Measurements from ENCODE around the gene ALG10B. TPM values are rescaled to one million over a fixed set of nuclear protein-coding genes. Genes with fewer than 3 reads are reported as not detected.
"Not testable (repeated sequence)": the region's sequence is repeated elsewhere in the genome, so short reads cannot be mapped to it uniquely, and the experiment has no call there.

The ALG10B gene, protein sequence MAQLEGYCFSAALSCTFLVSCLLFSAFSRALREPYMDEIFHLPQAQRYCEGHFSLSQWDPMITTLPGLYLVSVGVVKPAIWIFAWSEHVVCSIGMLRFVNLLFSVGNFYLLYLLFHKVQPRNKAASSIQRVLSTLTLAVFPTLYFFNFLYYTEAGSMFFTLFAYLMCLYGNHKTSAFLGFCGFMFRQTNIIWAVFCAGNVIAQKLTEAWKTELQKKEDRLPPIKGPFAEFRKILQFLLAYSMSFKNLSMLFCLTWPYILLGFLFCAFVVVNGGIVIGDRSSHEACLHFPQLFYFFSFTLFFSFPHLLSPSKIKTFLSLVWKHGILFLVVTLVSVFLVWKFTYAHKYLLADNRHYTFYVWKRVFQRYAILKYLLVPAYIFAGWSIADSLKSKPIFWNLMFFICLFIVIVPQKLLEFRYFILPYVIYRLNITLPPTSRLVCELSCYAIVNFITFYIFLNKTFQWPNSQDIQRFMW
- 5.2 and 5.4 TPM in 2 replicates for total RNA-seq

DNA sequence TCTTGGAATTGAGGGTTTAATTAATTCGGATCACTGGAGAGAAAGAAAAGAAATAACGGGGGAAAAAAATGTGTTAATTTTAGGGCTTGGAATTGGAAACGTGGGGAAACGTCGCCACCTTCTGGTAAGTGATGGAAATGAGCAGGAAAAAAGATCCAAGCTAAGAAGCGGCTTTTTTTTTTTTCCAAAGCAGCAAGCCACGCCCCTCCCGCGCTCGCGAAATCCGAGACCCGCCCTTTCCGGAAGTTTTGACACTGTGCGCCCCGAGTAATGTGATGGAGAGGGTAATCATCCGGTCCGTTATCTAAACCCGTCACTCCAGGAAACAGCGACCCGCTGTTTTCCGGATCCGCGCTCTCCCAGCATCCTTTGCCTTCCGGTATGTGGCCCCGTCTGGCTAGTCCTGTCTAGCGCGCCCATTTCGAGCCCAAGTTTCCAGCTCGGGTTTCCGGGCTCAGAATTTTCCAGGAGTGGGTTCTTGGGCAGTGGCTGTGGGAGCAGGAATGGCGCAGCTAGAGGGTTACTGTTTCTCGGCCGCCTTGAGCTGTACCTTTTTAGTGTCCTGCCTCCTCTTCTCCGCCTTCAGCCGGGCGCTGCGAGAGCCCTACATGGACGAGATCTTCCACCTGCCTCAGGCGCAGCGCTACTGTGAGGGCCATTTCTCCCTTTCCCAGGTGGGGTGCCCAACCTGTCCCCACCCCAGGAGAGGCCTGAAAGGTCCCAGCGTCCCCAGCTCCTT lies at the start of gene ALG10B:
Gene ALG10B, plus strand, starts transcription at position 384 of the 739 bp plus-strand sequence. Its CDS starts 120 bp downstream, at position 504.
- DNase-seq (ENCODE audit: low read depth), result peak; percentile 87

DNA sequence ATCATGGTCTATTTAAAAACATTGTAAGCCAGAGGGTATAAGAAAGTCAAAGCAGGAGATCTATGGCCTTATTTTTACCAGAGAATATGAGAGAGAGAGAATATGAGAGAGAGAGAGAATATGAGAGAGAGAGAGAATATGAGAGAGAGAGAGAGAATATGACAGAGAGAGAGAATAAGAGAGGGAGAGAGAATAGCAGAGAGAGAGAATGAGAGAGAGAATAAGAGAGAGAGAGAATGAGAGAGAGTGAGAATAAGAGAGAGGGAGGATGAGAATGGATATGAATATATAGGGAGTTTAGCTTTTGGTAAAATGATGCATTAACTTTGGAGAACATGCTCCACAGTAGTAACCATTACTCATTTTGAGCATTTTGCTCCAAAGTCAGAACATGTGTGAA lies 48.0 kb upstream of the ALG10B start:
- DNase-seq (ENCODE audit: low read depth), result no peak

DNA sequence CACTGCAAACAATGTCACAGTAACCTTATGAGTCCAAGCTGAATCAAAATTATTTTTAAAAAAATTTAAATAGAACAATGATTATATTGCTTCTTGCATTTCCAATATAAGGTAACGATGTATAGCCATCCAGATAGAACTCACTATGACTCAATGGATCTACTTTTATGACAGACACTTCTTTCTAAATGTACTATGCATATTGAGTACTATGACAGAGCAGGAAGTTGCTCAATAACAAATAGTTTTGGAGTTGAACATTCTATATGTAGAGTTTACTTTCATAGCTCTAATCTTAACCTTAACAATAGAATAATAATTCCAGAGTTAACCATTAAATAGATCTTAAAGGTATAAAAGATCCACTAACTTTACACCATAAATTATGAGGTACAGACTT lies 46.7 kb upstream of the ALG10B start:
- DNase-seq (ENCODE audit: low read depth), result peak; percentile 42

DNA sequence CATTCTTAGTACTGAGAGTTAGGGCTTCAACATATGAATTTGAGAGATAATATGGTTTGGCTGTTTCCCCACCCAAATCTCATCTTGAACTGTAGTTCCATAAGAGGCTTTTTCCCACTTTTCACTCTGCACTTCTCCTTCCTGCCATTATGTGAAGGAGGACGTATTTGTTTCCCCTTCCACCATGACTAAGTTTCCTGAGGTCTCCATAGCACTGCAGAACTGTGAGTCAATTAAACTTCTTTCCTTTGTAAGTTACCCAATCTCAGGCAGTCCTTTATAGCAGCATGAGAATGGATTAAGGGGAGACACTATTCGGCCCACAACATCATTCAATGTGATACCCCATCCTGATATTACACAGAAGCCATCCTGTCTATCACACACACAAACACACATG lies 36.8 kb upstream of the ALG10B start:
- DNase-seq (ENCODE audit: low read depth), result peak; percentile 40

DNA sequence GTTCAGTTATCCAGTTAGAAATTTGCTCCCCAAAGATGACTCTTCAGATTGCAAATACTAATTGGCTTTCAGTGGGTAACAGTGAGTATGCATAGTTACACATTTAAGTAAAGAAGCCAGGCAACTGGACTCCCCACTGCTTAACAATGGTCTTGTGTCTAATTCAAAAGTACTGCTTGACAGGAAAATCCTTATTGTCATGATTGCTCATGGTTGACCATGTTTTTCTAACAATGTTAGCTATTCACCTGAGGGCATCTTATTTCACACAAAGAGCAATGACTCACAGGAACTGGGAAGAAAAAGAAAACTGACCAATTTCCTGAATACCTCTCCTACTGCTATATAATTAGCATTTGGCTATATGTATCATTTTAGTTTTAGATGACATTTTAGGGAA lies 33.7 kb upstream of the ALG10B start:
- peak; percentile 99 for DNase-seq (ENCODE audit: low read depth)

DNA sequence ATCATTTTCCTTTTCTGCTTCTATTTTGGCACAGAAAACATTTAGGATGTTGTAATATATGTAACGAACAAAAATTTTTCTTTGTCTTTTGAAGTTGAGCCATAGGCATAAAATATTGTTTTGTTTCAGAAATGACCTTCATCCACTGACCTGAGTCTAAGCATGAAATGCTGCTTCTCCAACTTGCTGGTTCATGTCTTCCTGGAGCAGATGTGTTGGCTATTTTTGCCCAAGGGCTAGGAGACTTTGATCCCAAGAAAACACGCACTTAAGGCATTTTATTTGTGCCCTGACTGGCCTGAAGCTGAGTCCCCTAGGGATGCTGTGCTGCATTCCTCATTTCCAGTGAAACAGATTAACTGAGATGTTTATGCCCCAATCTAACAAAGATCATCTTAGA lies 27.2 kb upstream of the ALG10B start:
- no peak for DNase-seq (ENCODE audit: low read depth)

DNA sequence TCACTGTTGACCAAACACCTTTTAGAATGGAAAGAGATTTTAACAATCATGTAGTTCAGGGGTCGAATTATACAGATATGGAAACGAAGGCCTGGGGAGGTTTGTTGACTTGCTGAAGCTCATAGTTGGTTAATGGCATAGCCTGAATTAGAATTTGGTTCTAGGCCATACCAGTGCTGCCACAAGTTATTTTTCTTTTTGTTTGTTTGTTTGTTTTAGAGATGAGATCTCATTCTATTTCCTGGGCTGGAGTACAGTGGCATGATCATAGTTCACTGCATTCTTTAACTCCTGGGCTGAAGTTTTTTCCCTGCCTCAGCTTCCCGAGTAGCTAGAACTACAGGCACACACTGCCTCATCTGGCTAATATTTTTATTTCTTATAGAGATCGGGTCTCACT lies 25.4 kb upstream of the ALG10B start:
- no peak for DNase-seq (ENCODE audit: low read depth)

DNA sequence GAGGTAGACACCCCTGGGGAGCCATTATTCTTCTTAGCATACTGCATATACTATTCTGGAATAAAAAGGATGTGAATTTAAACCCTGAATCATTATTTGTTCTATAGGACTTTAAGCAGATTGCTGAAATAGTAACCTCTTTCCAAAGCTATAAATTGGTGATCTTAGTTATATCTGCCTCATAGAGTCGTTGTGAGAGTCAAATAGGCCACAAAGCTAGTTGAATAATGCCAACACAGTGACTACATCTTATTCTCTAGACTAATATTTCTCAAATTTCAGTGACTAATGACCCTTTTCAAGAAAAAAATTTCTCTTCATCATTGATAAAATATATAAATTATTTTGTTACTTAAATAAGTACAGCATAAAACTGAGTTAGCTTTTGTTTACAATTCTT lies 13.6 kb upstream of the ALG10B start:
- DNase-seq (ENCODE audit: low read depth), result not testable (repeated sequence)

DNA sequence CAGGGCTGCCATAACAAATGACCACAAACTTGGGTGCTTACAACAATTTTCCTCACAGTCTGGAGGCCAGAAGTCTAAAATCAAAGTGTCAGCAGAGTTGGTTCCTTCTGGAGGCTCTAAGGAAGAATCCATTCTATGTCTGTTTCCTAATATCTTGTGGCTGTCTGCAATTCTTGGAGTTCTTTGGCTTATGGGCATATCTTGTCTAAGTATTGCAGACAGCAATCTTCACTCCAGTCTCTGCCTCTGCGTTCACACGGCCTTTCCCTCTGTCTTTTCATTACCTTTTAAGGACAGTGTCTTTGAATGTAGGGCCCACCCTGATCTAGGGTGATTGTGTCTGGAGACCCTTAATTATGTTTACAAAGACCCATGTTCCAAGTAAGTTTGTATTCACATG lies 5.4 kb downstream of the ALG10B start:
- not testable (repeated sequence) for DNase-seq (ENCODE audit: low read depth)

DNA sequence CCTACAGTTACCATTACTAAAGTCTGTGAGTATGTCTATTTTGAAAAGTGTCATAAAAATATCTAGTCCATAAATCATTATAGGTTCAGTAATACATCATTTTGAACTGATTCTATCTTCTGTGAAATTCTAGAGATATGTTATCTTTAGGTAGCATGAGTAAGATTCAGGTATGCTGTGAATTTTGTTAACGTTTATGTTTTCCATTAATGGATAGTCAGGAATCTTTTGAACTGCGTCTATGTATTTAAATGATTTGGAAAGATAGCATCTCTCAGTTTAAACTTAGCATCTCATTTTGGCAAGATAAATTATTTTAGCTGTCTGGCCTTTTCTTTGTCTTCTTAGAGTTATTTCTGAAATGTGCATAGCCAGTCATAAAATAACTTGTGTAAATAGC lies 8.3 kb downstream of the ALG10B start:
- DNase-seq (ENCODE audit: low read depth), result no peak

DNA sequence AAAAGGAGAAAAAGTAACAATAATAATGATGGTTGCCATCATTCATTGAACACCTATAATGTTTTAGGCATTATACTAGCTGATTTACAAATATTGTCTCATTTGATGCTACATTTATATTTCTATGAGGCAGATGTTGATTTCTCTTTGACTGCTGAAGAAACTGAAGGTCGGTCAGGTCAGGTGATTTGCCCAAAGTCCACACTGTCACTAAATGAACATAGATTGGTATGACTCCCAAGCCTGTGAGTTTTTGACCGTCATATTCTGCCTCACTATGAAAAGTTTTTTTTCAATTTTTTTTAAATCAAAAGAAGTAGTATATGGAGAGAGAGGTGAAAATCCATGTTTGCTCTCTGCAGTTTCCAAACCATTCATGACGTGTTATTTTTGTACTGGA lies 10.8 kb downstream of the ALG10B start:
- DNase-seq (ENCODE audit: low read depth), result no peak

DNA sequence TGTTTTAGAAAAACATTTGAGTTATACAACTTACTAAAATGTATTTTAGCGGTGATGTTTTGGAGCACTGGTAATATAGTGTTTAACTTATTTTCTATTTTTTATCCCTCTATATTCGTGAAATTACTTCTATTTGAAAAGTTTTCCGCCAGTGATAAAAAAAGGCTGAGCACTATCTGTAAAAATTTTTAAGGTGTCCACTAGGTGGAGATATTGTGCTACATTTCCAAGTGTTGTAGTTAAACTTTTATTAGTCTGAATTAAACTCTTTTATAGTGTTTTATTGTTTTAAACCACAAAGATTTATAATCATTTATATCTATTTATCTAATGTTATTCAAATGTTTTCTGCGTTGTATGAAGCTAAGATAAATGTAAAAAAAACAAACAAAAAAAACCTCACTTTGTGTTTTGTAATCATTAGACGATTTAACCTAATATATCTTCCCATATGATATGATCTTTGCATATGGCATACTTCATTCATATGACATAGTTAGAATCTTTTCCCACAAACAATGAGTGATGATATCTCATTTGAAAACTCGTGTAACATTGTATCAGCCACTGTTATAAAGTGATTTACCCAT lies 11.8 kb downstream of the ALG10B start:
- peak; percentile 47 for DNase-seq (ENCODE audit: low read depth)

DNA sequence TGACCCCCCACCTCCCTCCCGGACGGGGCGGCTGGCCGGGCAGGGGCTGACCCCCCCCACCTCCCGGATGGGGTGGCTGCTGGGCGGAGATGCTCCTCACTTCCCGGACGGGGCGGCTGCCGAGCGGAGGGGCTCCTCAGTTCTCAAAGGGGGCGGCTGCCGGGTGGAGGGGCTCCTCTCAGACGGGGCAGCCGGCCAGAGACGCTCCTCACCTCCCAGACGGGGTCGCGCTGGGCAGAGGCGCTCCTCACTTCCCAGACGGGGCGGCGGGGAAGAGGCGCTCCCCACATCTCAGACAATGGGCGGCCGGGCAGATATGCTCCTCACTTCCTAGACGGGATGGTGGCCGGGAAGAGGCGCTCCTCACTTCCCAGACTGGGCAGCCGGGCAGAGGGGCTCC lies 13.8 kb downstream of the ALG10B start:
- DNase-seq (ENCODE audit: low read depth), result not testable (repeated sequence)

DNA sequence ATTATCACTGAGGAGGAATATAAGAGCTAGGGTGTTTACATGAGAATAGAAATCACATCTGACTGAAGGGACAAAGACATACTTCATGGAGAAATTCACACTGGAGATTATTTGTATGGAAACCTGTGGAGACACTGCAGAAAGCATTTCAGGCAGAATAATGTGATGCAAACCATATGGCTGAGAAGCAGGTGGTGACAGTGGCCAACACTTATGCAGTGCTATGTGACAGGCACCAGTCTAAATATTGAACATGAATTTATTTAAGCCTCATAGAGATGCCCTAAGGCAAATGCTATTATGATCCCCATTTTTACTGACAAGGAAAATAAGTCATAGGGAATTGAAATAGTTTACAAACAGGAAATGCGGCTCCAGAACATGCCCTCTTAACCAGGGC lies 16.2 kb downstream of the ALG10B start:
- no peak for DNase-seq (ENCODE audit: low read depth)

DNA sequence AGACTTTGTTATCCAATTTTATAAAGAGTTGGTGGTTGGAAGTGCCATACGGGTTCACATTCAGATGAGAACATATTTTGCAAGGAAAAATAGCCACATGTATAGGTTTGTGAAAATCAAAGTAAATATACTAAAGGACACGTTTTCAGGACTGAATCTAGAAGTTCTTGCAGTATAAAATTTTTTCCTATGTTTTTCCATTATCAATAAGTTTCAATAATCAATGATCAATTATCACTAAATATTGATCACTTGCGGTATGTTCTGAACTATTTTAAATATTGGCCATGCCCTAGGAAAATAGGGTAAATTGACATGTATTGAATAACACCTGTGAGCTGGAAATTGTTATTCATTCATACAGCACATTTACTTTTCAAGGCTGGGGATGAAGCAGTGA lies 25.9 kb downstream of the ALG10B start:
- DNase-seq (ENCODE audit: low read depth), result no peak

DNA sequence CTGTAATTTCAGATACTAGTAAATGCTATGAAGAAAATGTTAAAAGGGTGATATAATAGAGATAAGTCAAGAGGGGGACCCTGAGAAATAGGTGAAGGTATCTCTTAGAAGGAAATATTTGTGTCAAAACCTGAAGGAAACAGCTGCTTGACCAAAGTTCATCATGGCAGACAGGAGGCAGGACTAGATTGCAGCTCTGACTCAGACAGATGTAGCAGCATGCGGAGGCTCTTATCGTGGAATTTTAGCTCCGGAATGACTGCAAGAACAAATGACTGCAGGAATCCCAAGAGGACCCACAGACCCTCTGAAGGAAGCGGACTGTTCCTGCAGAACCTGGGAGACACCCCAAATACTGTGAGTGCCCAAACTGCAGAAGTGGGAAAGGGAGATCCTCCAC lies 26.7 kb downstream of the ALG10B start:
- not testable (repeated sequence) for DNase-seq (ENCODE audit: low read depth)

DNA sequence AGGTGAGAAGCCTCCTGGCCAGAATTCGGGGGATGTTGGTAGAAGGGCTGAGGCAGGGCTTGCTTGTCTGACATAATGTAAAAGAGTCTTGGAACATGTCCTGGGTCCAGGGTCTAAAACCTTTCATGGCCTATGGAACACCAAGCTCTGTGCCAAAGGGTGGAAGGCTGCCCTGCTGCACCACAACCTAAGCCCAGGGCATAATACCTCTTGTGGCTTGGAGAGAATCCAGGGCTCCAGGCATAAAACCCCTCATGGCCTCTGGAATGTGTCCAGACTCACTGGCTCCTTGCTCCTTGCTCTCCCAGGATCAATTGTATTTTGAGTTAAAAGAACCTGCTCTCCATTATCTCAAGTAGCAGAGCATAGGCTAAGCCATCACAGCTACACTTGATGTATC lies 27.3 kb downstream of the ALG10B start:
- peak; percentile 1 for DNase-seq (ENCODE audit: low read depth)

DNA sequence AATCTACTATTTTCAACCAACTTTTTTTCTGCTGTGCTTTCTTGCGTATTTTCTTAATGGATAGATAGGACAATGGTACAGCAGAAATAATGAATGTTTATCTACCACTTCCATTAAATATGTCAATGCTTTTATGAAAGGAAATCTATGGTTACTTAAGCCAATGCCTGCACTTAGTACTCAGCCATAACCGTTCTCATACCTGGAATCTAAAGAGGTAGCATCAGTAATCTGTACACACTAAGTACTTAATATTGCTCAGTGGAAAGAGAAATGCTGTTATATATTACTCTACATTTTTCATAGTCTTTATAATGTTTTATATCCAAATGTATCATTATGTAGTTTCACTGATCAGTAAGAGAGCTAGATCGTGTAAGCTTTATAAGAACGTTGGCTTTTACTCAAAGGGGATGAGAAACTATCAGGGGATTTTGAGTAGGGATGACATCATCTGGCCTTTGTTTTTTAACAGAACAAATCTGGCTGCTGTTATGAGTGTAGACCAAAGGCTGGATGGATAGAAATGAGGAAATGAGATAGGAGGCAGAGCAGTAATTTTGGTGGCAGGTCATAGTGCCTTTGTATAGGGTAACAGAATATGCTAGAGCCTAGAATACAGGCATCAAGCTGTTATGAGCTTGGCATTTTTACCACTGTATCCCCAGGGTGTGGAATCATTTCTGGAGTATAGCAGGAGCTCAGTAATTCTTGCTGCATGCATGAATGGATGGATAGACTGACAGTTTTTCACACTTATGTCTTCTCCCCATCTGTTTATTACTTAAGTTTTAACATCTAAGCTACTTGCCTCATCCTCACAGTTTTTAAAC lies 34.0 kb downstream of the ALG10B start:
- no peak for DNase-seq (ENCODE audit: low read depth)

DNA sequence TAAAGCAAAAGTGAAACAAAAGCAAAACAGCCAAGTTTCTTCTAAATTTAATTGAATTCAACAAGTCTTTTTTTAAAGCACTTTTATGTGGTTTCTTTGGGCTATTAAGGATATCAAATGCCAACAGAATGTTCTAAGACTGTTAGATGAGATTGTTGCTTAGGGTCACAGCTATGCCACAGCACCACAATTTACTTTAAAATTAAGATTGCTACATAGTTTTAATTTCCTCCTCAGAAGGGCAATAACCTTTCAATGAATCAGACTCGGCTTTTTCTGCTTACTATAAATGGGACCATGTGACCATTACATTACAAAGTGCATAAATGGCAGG lies 34.6 kb downstream of the ALG10B start:
- DNase-seq (ENCODE audit: low read depth), result peak; percentile 7

DNA sequence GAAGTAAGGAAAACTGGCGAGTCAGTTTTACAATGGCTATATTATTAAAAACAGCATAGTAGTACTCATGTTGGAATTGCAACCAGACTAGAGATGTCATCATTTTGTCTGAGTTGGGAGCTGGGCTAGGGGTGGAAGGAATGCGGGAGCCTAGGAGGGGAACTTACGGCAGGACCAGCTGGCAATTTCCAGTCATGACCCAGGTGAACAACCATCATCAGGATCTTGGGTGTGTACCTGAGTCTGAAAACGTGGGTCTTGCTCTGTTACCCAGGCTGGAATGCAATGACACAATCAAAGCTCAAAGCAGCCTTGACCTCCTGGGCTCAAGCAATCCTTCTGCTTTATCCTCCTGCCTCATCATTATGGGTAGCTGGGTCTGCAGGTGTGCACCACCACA lies 50.9 kb downstream of the ALG10B start:
- no peak for DNase-seq (ENCODE audit: low read depth)

DNA sequence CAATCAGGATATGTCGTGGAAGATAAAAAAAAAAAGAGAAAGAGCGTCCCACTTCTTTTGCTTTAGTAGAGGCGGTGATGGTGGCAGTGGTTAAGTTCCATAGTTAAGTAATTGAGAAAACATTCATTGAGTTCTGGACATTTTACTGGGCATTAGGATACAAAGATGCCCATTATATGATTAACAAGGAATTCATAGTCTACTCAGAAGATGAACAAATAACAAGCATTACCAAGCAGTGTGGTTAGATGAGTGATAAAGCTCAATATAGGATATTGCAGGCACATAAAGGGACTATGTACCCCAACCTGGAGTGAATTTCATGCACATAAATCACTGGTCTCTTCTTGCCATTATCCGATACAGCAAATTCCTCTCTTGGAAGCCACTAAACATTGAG lies 53.7 kb downstream of the ALG10B start:
- DNase-seq (ENCODE audit: low read depth), result no peak

DNA sequence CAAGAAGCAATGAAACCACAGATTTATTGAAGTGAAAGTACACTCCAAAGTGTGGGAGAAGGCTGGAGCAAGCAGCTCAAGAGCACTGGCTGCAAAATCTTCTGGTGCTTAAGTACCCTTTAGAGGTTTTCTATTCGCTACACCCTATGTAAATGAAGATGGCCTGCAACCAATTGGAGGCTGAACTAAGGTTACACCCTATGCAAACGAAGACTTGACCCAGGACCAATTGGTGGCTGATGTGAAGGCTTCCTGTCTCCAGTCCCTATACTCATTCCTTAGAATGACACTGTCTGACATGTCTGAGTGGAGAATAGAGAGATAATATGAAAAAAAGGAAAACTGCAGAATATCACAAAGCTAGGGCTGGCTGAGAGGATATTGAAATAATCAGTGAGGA lies 57.2 kb downstream of the ALG10B start:
- no peak for DNase-seq (ENCODE audit: low read depth)
